Measurements from ENCODE around the gene GUCY1B1. TPM values are rescaled to one million over a fixed set of nuclear protein-coding genes. Genes with fewer than 3 reads are reported as not detected.

GUCY1B1 gene
- polyA plus RNA-seq, 3 donors: 0.60 to 0.89 (median 0.72) TPM

- Histone ChIP-seq H3K79me2 (ENCODE audit: insufficient read depth, low read length) (no peaks in the 10 kb centered on the region), H3K4me2 (replicated peaks; ENCODE audit: extremely low read depth, low read length, poor library complexity, severe bottlenecking) (no peak overlapping the region), H3K27me3 (ENCODE audit: control insufficient read depth in 2 of 2, insufficient read depth in 2 of 2, low read length in 2 of 2) (no peaks in the 10 kb centered on the region), H4K20me1 (ENCODE audit: insufficient read depth, low read length) (no peaks in the 10 kb centered on the region), H3K36me3 (replicated peaks in 1 of 2; ENCODE audit: control insufficient read depth in 1 of 2, insufficient read depth in 2 of 2, low read length in 2 of 2) (no peaks in the 10 kb centered on the region), H3K9me3 (replicated peaks in 1 of 2; ENCODE audit: control insufficient read depth in 1 of 2, insufficient read depth in 1 of 2, low read length in 2 of 2) (no peaks in the 10 kb centered on the region), H3K4me1 (ENCODE audit: control insufficient read depth in 1 of 2, insufficient read depth in 2 of 2, low read length in 2 of 2) (no peaks in the 10 kb centered on the region), H3K27ac (ENCODE audit: low read depth in 1 of 2, low read length in 2 of 2) (no peak overlapping the region), H2AFZ (ENCODE audit: insufficient read depth, low read depth, low read length, poor library complexity, severe bottlenecking) (no peak overlapping the region), H3K9ac (ENCODE audit: insufficient read depth, low read length, poor library complexity, severe bottlenecking) (no peak overlapping the region), H3K4me3 (replicated peaks in 1 of 3; ENCODE audit: low read depth in 2 of 3, low read length in 3 of 3) (no peak overlapping the region)
- Mint-ChIP-seq H3K27ac (no peak overlapping the region), H3K9me3 (peaks cover 0 to 1% (median 0%) of the 10 kb centered on the region in 7 donors), H3K27me3 (ENCODE audit: low read depth in 3 of 3) (no peaks in the 10 kb centered on the region), H3K4me1 (no peaks in the 10 kb centered on the region), H3K4me3 (no peak overlapping the region), H3K36me3 (no peaks in the 10 kb centered on the region)
- intact Hi-C loops (cut with micrococcal nuclease): no loop called here
- no peak for DNase-seq
- TF ChIP-seq, protein P1, sequence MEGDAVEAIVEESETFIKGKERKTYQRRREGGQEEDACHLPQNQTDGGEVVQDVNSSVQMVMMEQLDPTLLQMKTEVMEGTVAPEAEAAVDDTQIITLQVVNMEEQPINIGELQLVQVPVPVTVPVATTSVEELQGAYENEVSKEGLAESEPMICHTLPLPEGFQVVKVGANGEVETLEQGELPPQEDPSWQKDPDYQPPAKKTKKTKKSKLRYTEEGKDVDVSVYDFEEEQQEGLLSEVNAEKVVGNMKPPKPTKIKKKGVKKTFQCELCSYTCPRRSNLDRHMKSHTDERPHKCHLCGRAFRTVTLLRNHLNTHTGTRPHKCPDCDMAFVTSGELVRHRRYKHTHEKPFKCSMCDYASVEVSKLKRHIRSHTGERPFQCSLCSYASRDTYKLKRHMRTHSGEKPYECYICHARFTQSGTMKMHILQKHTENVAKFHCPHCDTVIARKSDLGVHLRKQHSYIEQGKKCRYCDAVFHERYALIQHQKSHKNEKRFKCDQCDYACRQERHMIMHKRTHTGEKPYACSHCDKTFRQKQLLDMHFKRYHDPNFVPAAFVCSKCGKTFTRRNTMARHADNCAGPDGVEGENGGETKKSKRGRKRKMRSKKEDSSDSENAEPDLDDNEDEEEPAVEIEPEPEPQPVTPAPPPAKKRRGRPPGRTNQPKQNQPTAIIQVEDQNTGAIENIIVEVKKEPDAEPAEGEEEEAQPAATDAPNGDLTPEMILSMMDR (IDR thresholded peaks at IDR 0.05): no peak
- WGBS (ENCODE audit: insufficient coverage): no CpG with 5 or more reads among the region's 1 CpG
These were observed 17.3 kb upstream of the GUCY1B1 start for GRCh38 chr4:155741546-155741945.

DNA sequence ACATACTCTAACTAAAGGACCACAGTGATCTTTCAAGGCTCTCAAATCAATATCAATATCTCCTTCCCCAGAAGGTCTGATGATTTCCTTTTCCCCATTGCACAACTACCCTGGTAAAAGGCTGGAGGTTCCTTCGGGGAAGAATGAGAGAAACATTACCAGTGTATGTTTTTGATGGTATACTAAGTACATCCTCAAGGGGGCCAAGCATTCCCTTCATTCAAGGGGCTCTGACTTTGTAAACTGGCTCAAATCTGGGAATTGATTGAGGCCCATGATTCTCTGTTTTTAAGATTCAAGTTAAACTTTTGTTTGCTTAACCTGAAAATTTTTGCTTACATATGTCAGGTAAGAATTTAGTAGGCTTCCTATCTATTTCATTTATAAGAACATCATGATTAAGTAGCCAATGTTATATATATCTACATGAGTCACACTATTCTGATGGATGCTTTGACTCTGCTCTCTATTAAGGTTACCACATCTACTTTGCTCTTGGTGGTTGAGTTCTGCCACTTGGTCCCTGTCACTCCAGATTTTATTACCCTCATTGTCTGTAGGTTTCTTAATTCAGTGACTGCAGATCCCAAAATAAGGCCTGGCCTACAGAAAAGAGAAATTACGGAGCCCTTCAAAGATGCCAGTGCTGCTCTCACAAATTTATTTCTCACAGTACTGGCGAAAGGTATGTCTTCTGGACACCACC lies 16.4 kb upstream of the GUCY1B1 start:
- peaks cover 0 to 1% (median 0%) of the 10 kb centered on the region in 7 donors for H3K9me3 Mint-ChIP-seq
- no peaks in the 10 kb centered on the region for H3K36me3 Mint-ChIP-seq
- Histone ChIP-seq H3K9me3 (replicated peaks in 1 of 2; ENCODE audit: control insufficient read depth in 1 of 2, insufficient read depth in 1 of 2, low read length in 2 of 2) (no peaks in the 10 kb centered on the region), H3K9ac (ENCODE audit: insufficient read depth, low read length, poor library complexity, severe bottlenecking) (no peak overlapping the region), H3K27ac (ENCODE audit: low read depth in 1 of 2, low read length in 2 of 2) (no peak overlapping the region), H3K4me1 (ENCODE audit: control insufficient read depth in 1 of 2, insufficient read depth in 2 of 2, low read length in 2 of 2) (no peaks in the 10 kb centered on the region), H3K4me3 (replicated peaks in 1 of 3; ENCODE audit: low read depth in 2 of 3, low read length in 3 of 3) (no peak overlapping the region), H3K4me2 (replicated peaks; ENCODE audit: extremely low read depth, low read length, poor library complexity, severe bottlenecking) (no peak overlapping the region), H4K20me1 (ENCODE audit: insufficient read depth, low read length) (no peaks in the 10 kb centered on the region), H3K79me2 (ENCODE audit: insufficient read depth, low read length) (no peaks in the 10 kb centered on the region), H3K27me3 (ENCODE audit: control insufficient read depth in 2 of 2, insufficient read depth in 2 of 2, low read length in 2 of 2) (no peaks in the 10 kb centered on the region), H2AFZ (ENCODE audit: insufficient read depth, low read depth, low read length, poor library complexity, severe bottlenecking) (no peak overlapping the region), H3K36me3 (replicated peaks in 1 of 2; ENCODE audit: control insufficient read depth in 1 of 2, insufficient read depth in 2 of 2, low read length in 2 of 2) (no peaks in the 10 kb centered on the region)
- no CpG with 5 or more reads among the region's 3 CpGs for WGBS (ENCODE audit: insufficient coverage)
- H3K27me3 Mint-ChIP-seq (ENCODE audit: low read depth in 3 of 3): no peaks in the 10 kb centered on the region
- H3K4me3 Mint-ChIP-seq: no peak overlapping the region
- TF ChIP-seq, protein P1 (IDR thresholded peaks at IDR 0.05): no peak
- no peaks in the 10 kb centered on the region for H3K4me1 Mint-ChIP-seq
- no peak overlapping the region for H3K27ac Mint-ChIP-seq
- DNase-seq: no peak
- intact Hi-C loops (cut with micrococcal nuclease): no loop called here

Data from CD14-positive monocyte (primary cell).